Measurements from ENCODE around the gene GLTP.

- TF ChIP-seq CTCF (IDR thresholded peaks at IDR 0.05; ENCODE audit: low read depth, low read length, missing input control) (no peak), MAX (IDR thresholded peaks at IDR 0.05) (no peak)
Measured at GRCh38 chr12:109860977-109861376, 19.4 kb downstream of the GLTP start.
